ENCODE data around the gene USP15.

The USP15 gene

GRCh38 chr12:62403031-62403430, 142.8 kb downstream of the USP15 start:
- Histone ChIP-seq H3K9ac (ENCODE audit: low read length) (no peak overlapping the region), H3K27ac (ENCODE audit: low read depth, low read length) (no peak overlapping the region), H2BK5ac (ENCODE audit: low read length) (no peak overlapping the region)

GRCh38 chr12:62407587-62407986, 147.4 kb downstream of the USP15 start:
- no peak overlapping the region for H3K18ac ChIP-seq (ENCODE audit: low read length)
- no peaks in the 10 kb centered on the region for H3K79me2 ChIP-seq (ENCODE audit: control insufficient read depth, insufficient read depth, low read length)
- H2BK120ac ChIP-seq (ENCODE audit: low read depth, low read length) = no peak overlapping the region
- WGBS (ENCODE audit: extremely low coverage, insufficient coverage, low lambda C conversion rate) = no CpG with 5 or more reads among the region's 1 CpG
- H3K27me3 ChIP-seq (ENCODE audit: insufficient read depth, low read length, poor library complexity) = no peaks in the 10 kb centered on the region
- DNase-seq = no peak
- no peak overlapping the region for H3K23ac ChIP-seq (ENCODE audit: low read length)
- no peaks in the 10 kb centered on the region for H3K36me3 ChIP-seq (ENCODE audit: control insufficient read depth, insufficient read depth, low read length)
- no peak overlapping the region for H3K27ac ChIP-seq (ENCODE audit: low read depth, low read length)
- H4K5ac ChIP-seq (ENCODE audit: low read length) = no peak overlapping the region
- no peak overlapping the region for H3K9ac ChIP-seq (ENCODE audit: low read length)
- no peak overlapping the region for H4K8ac ChIP-seq (ENCODE audit: low read depth, low read length)
- no peak overlapping the region for H3K4me3 ChIP-seq (ENCODE audit: low read length)
- no peaks in the 10 kb centered on the region for H3K79me1 ChIP-seq (ENCODE audit: low read length)
- no peak overlapping the region for H2BK15ac ChIP-seq (replicated peaks; ENCODE audit: low read depth)
- H3K4me1 ChIP-seq (ENCODE audit: control insufficient read depth, low read depth, low read length) = no peaks in the 10 kb centered on the region
- H2BK5ac ChIP-seq (ENCODE audit: low read length) = no peak overlapping the region
- H3K4me2 ChIP-seq (ENCODE audit: low read length) = no peak overlapping the region
- H3K4ac ChIP-seq (ENCODE audit: low read depth, low read length) = no peak overlapping the region
- no peak overlapping the region for H3K56ac ChIP-seq (ENCODE audit: low read length)
- H2AK5ac ChIP-seq (ENCODE audit: low read length) = no peak overlapping the region

More at GRCh38 chr12:62403031-62403430, 142.8 kb downstream of the USP15 start:
- H3K4ac ChIP-seq (ENCODE audit: low read depth, low read length) = no peak overlapping the region
- H2BK15ac ChIP-seq (replicated peaks; ENCODE audit: low read depth) = no peak overlapping the region
- H3K4me2 ChIP-seq (ENCODE audit: low read length) = no peak overlapping the region
- H3K36me3 ChIP-seq (ENCODE audit: control insufficient read depth, insufficient read depth, low read length) = no peaks in the 10 kb centered on the region
- no peaks in the 10 kb centered on the region for H3K79me1 ChIP-seq (ENCODE audit: low read length)
- H3K27me3 ChIP-seq (ENCODE audit: insufficient read depth, low read length, poor library complexity) = no peaks in the 10 kb centered on the region
- no peaks in the 10 kb centered on the region for H3K79me2 ChIP-seq (ENCODE audit: control insufficient read depth, insufficient read depth, low read length)
- no peak overlapping the region for H4K8ac ChIP-seq (ENCODE audit: low read depth, low read length)
- H3K23ac ChIP-seq (ENCODE audit: low read length) = no peak overlapping the region
- DNase-seq = no peak
- no peak overlapping the region for H2BK120ac ChIP-seq (ENCODE audit: low read depth, low read length)
- H3K4me1 ChIP-seq (ENCODE audit: control insufficient read depth, low read depth, low read length) = no peaks in the 10 kb centered on the region
- H3K56ac ChIP-seq (ENCODE audit: low read length) = no peak overlapping the region
- no peak overlapping the region for H3K4me3 ChIP-seq (ENCODE audit: low read length)
- no peak overlapping the region for H4K5ac ChIP-seq (ENCODE audit: low read length)
- no peak overlapping the region for H3K18ac ChIP-seq (ENCODE audit: low read length)
- no peak overlapping the region for H2AK5ac ChIP-seq (ENCODE audit: low read length)

GRCh38 chr12:62409068-62409467, 148.9 kb downstream of the USP15 start:
- no peak for DNase-seq
- Histone ChIP-seq H3K79me2 (ENCODE audit: control insufficient read depth, insufficient read depth, low read length) (no peaks in the 10 kb centered on the region), H4K8ac (ENCODE audit: low read depth, low read length) (no peak overlapping the region), H3K4me2 (ENCODE audit: low read length) (no peak overlapping the region), H3K4me3 (ENCODE audit: low read length) (no peak overlapping the region), H2BK120ac (ENCODE audit: low read depth, low read length) (no peak overlapping the region), H3K23ac (ENCODE audit: low read length) (no peak overlapping the region), H3K27ac (ENCODE audit: low read depth, low read length) (no peak overlapping the region), H3K9ac (ENCODE audit: low read length) (no peak overlapping the region), H3K4me1 (ENCODE audit: control insufficient read depth, low read depth, low read length) (no peaks in the 10 kb centered on the region), H3K56ac (ENCODE audit: low read length) (no peak overlapping the region), H3K79me1 (ENCODE audit: low read length) (no peaks in the 10 kb centered on the region), H2BK5ac (ENCODE audit: low read length) (no peak overlapping the region), H2BK15ac (replicated peaks; ENCODE audit: low read depth) (no peak overlapping the region), H4K5ac (ENCODE audit: low read length) (no peak overlapping the region), H3K36me3 (ENCODE audit: control insufficient read depth, insufficient read depth, low read length) (no peaks in the 10 kb centered on the region), H3K18ac (ENCODE audit: low read length) (no peak overlapping the region), H2AK5ac (ENCODE audit: low read length) (no peak overlapping the region), H3K27me3 (ENCODE audit: insufficient read depth, low read length, poor library complexity) (no peaks in the 10 kb centered on the region), H3K4ac (ENCODE audit: low read depth, low read length) (no peak overlapping the region)
- WGBS (ENCODE audit: extremely low coverage, insufficient coverage, low lambda C conversion rate) = no CpG with 5 or more reads among the region's 3 CpGs

GRCh38 chr12:62414180-62414579, 154.0 kb downstream of the USP15 start:
- Histone ChIP-seq H3K56ac (ENCODE audit: low read length) (no peak overlapping the region), H3K4me3 (ENCODE audit: low read length) (no peak overlapping the region), H4K8ac (ENCODE audit: low read depth, low read length) (no peak overlapping the region), H3K4ac (ENCODE audit: low read depth, low read length) (no peak overlapping the region), H3K23ac (ENCODE audit: low read length) (no peak overlapping the region), H3K18ac (ENCODE audit: low read length) (no peak overlapping the region), H2BK120ac (ENCODE audit: low read depth, low read length) (no peak overlapping the region), H2BK5ac (ENCODE audit: low read length) (no peak overlapping the region), H3K9ac (ENCODE audit: low read length) (no peak overlapping the region), H3K4me2 (ENCODE audit: low read length) (no peak overlapping the region), H3K27me3 (ENCODE audit: insufficient read depth, low read length, poor library complexity) (no peaks in the 10 kb centered on the region), H2BK15ac (replicated peaks; ENCODE audit: low read depth) (no peak overlapping the region), H2AK5ac (ENCODE audit: low read length) (no peak overlapping the region), H3K79me2 (ENCODE audit: control insufficient read depth, insufficient read depth, low read length) (no peaks in the 10 kb centered on the region), H3K4me1 (ENCODE audit: control insufficient read depth, low read depth, low read length) (no peaks in the 10 kb centered on the region), H3K27ac (ENCODE audit: low read depth, low read length) (no peak overlapping the region), H4K5ac (ENCODE audit: low read length) (no peak overlapping the region), H3K79me1 (ENCODE audit: low read length) (no peaks in the 10 kb centered on the region), H3K36me3 (ENCODE audit: control insufficient read depth, insufficient read depth, low read length) (no peaks in the 10 kb centered on the region)
- DNase-seq = no peak
- WGBS (ENCODE audit: extremely low coverage, insufficient coverage, low lambda C conversion rate) = no CpG with 5 or more reads among the region's 2 CpGs

- no peaks in the 10 kb centered on the region for H3K27me3 ChIP-seq (ENCODE audit: insufficient read depth, low read length, poor library complexity)
- no peak overlapping the region for H3K4me2 ChIP-seq (ENCODE audit: low read length)
- H2AK5ac ChIP-seq (ENCODE audit: low read length) = no peak overlapping the region
- no peak overlapping the region for H4K8ac ChIP-seq (ENCODE audit: low read depth, low read length)
- no peak overlapping the region for H3K27ac ChIP-seq (ENCODE audit: low read depth, low read length)
- H4K5ac ChIP-seq (ENCODE audit: low read length) = no peak overlapping the region
- H3K9ac ChIP-seq (ENCODE audit: low read length) = no peak overlapping the region
- no peak overlapping the region for H3K56ac ChIP-seq (ENCODE audit: low read length)
- no peak overlapping the region for H3K4me3 ChIP-seq (ENCODE audit: low read length)
- H3K4me1 ChIP-seq (ENCODE audit: control insufficient read depth, low read depth, low read length) = no peaks in the 10 kb centered on the region
- no peak overlapping the region for H2BK5ac ChIP-seq (ENCODE audit: low read length)
- H3K18ac ChIP-seq (ENCODE audit: low read length) = no peak overlapping the region
- H3K4ac ChIP-seq (ENCODE audit: low read depth, low read length) = no peak overlapping the region
- no peak overlapping the region for H2BK120ac ChIP-seq (ENCODE audit: low read depth, low read length)
- no peaks in the 10 kb centered on the region for H3K79me1 ChIP-seq (ENCODE audit: low read length)
- WGBS (ENCODE audit: extremely low coverage, insufficient coverage, low lambda C conversion rate) = no CpG with 5 or more reads among the region's 3 CpGs
- H3K79me2 ChIP-seq (ENCODE audit: control insufficient read depth, insufficient read depth, low read length) = no peaks in the 10 kb centered on the region
- H3K36me3 ChIP-seq (ENCODE audit: control insufficient read depth, insufficient read depth, low read length) = no peaks in the 10 kb centered on the region
- no peak overlapping the region for H3K23ac ChIP-seq (ENCODE audit: low read length)
- no peak for DNase-seq
- H2BK15ac ChIP-seq (replicated peaks; ENCODE audit: low read depth) = no peak overlapping the region
These were observed 165.9 kb downstream of the USP15 start for GRCh38 chr12:62426089-62426488.

GRCh38 chr12:62429457-62429856, 169.3 kb downstream of the USP15 start:
- H3K27ac ChIP-seq (ENCODE audit: low read depth, low read length) = no peak overlapping the region
- no peaks in the 10 kb centered on the region for H3K79me2 ChIP-seq (ENCODE audit: control insufficient read depth, insufficient read depth, low read length)
- no peak overlapping the region for H3K18ac ChIP-seq (ENCODE audit: low read length)
- no peak overlapping the region for H3K56ac ChIP-seq (ENCODE audit: low read length)
- H4K5ac ChIP-seq (ENCODE audit: low read length) = no peak overlapping the region
- no peak overlapping the region for H3K4me2 ChIP-seq (ENCODE audit: low read length)
- H3K23ac ChIP-seq (ENCODE audit: low read length) = no peak overlapping the region
- no peak overlapping the region for H3K4me3 ChIP-seq (ENCODE audit: low read length)
- H4K8ac ChIP-seq (ENCODE audit: low read depth, low read length) = no peak overlapping the region
- no peaks in the 10 kb centered on the region for H3K36me3 ChIP-seq (ENCODE audit: control insufficient read depth, insufficient read depth, low read length)
- H2AK5ac ChIP-seq (ENCODE audit: low read length) = no peak overlapping the region
- H3K4me1 ChIP-seq (ENCODE audit: control insufficient read depth, low read depth, low read length) = no peaks in the 10 kb centered on the region
- H2BK120ac ChIP-seq (ENCODE audit: low read depth, low read length) = no peak overlapping the region
- H3K27me3 ChIP-seq (ENCODE audit: insufficient read depth, low read length, poor library complexity) = peaks cover under 1% of the 10 kb centered on the region
- no peak overlapping the region for H2BK5ac ChIP-seq (ENCODE audit: low read length)
- no peaks in the 10 kb centered on the region for H3K79me1 ChIP-seq (ENCODE audit: low read length)
- H2BK15ac ChIP-seq (replicated peaks; ENCODE audit: low read depth) = no peak overlapping the region
- no peak overlapping the region for H3K4ac ChIP-seq (ENCODE audit: low read depth, low read length)
- no peak for DNase-seq
- H3K9ac ChIP-seq (ENCODE audit: low read length) = no peak overlapping the region

All from mesendoderm (in vitro differentiated cells).